ENCODE results near the gene NLRP3. TPM values are rescaled to one million over a fixed set of nuclear protein-coding genes. Genes with fewer than 3 reads are reported as not detected.

The NLRP3 gene
- total RNA-seq, 1 donor from 2014 or later = 0.22 TPM

DNA sequence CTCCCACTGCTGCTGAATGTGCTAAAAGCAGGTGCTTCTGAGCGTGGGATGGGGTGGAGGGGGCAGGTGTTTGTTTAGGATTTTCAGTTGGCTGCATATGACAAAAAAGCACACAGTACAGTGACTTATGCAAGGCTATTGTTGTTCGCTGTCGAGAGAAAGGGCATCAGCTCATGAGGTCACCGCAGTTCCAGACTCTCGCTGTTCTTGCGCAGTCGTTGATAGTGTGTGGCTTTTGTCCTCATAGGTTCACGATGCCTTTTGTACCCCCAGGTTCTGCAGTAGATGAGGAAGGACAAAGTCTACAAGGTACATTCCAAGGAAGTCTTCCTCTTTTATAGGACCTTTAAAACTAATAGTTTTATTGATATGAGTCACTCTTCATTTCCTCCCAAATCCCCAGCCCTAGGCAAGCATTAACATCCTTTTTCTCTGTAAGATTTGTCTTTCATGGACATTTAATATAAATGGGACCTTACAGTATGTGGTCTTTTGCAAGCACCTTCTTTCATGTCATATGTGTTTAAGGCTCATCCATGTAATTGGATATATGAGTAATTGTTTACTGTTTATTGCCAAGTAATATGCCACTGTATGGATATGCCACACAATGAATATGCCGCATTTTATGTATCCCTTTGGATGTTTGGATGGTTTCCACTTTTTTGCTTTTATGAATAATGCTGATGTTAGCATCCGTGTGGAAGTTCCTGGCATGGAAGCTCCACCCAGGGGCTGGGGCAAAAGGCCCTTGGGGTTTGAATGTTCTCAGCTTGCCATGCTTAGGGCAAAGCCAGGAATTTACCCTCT lies 14.5 kb upstream of the NLRP3 start:
- peaks cover 3% of the 10 kb centered on the region for H3K4me1 Mint-ChIP-seq

GRCh38 chr1:247402120-247402675 lies 13.8 kb upstream of the NLRP3 start:
- Mint-ChIP-seq H3K4me1 (peaks cover 3% of the 10 kb centered on the region), H3K27me3 (ENCODE audit: low read depth) (peaks cover 4% of the 10 kb centered on the region), H3K4me3 (no peak overlapping the region), H3K27ac (no peak overlapping the region), H3K36me3 (no peaks in the 10 kb centered on the region), H3K9me3 (peaks cover 4% of the 10 kb centered on the region)
- no peak for DNase-seq (ENCODE audit: low spot score in 2 of 2, unreplicated experiment in 2 of 2)
- no peak for TF ChIP-seq CTCF (IDR thresholded peaks at IDR 0.05; ENCODE audit: unreplicated experiment)

More for the DNA sequence above, 14.5 kb upstream of the NLRP3 start:
- no peak overlapping the region for H3K4me3 Mint-ChIP-seq
- DNase-seq (ENCODE audit: low spot score in 2 of 2, unreplicated experiment in 2 of 2) = no peak
- TF ChIP-seq CTCF (IDR thresholded peaks at IDR 0.05; ENCODE audit: unreplicated experiment) = no peak
- H3K27me3 Mint-ChIP-seq (ENCODE audit: low read depth) = peaks cover 4% of the 10 kb centered on the region
- H3K27ac Mint-ChIP-seq = no peak overlapping the region
- H3K36me3 Mint-ChIP-seq = no peaks in the 10 kb centered on the region
- peaks cover 4% of the 10 kb centered on the region for H3K9me3 Mint-ChIP-seq

GRCh38 chr1:247406014-247406656 lies 9.8 kb upstream of the NLRP3 start:
- Mint-ChIP-seq H3K4me3 (no peak overlapping the region), H3K4me1 (peaks cover 3% of the 10 kb centered on the region), H3K27me3 (ENCODE audit: low read depth) (no peaks in the 10 kb centered on the region), H3K36me3 (no peaks in the 10 kb centered on the region), H3K9me3 (no peaks in the 10 kb centered on the region), H3K27ac (no peak overlapping the region)
- TF ChIP-seq CTCF (IDR thresholded peaks at IDR 0.05; ENCODE audit: unreplicated experiment) = no peak
- no peak for DNase-seq (ENCODE audit: low spot score in 2 of 2, unreplicated experiment in 2 of 2)

- H3K36me3 Mint-ChIP-seq = no peaks in the 10 kb centered on the region
- no peak for DNase-seq (ENCODE audit: low spot score in 2 of 2, unreplicated experiment in 2 of 2)
Observed at GRCh38 chr1:247407180-247407616, 8.8 kb upstream of the NLRP3 start.

GRCh38 chr1:247408100-247408499 lies 7.9 kb upstream of the NLRP3 start:
- Mint-ChIP-seq H3K27me3 (ENCODE audit: low read depth) (no peaks in the 10 kb centered on the region), H3K36me3 (no peaks in the 10 kb centered on the region), H3K27ac (no peak overlapping the region), H3K4me1 (no peaks in the 10 kb centered on the region), H3K9me3 (no peaks in the 10 kb centered on the region), H3K4me3 (no peak overlapping the region)
- no peak for TF ChIP-seq CTCF (IDR thresholded peaks at IDR 0.05; ENCODE audit: unreplicated experiment)
- DNase-seq (ENCODE audit: low spot score in 2 of 2, unreplicated experiment in 2 of 2) = no peak

More at GRCh38 chr1:247407180-247407616, 8.8 kb upstream of the NLRP3 start:
- no peak overlapping the region for H3K27ac Mint-ChIP-seq
- no peak for TF ChIP-seq CTCF (IDR thresholded peaks at IDR 0.05; ENCODE audit: unreplicated experiment)
- no peaks in the 10 kb centered on the region for H3K27me3 Mint-ChIP-seq (ENCODE audit: low read depth)
- H3K9me3 Mint-ChIP-seq = no peaks in the 10 kb centered on the region
- H3K4me1 Mint-ChIP-seq = peaks cover 3% of the 10 kb centered on the region
- no peak overlapping the region for H3K4me3 Mint-ChIP-seq

All from mesothelial cell of epicardium (in vitro differentiated cells).